GM12878 (cell line): ENCODE data around the gene RAB35. TPM values are rescaled to one million over a fixed set of nuclear protein-coding genes. Genes with fewer than 3 reads are reported as not detected.

Experiments
- ATAC-seq: fragments of 200-7000 bp; cut with Tn5 transposase; 3 replicates; pipeline ENCODE4 v1.9.1; 2020; ENCODE audit warnings: mild to moderate bottlenecking, moderate library complexity
- BruUV-seq: library from RNA; stranded (reverse); fragments of 400-500 nt; replicated peaks from 2 replicates; lab custom pipeline; 2021; lab: Mats Ljungman, UMichigan
- CTCF ChIA-PET: fragments of 300-600 bp; sonication (Branson Sonifier 250); formaldehyde crosslinking; extraction: SDS; loops from one replicate; lab custom pipeline; 2021; ENCODE audit warnings: inconsistent platforms; lab: Yijun Ruan, JAX
- POLR2A ChIA-PET: fragments of 350-600 bp; formaldehyde crosslinking; extraction: SDS; loops from one replicate; lab custom pipeline; 2021; ENCODE audit warnings: inconsistent platforms; lab: Charles Lee
- RAD21 ChIA-PET: fragments of 300-600 bp; sonication (Branson Sonifier 250); formaldehyde crosslinking; loops from one replicate; lab custom pipeline; 2023; ENCODE audit warnings: antibody characterized with exemption; ENCODE audit not compliant: unreplicated experiment; lab: Charles Lee
- SMC1A ChIA-PET: fragments of 300-600 bp; sonication (Branson Sonifier 250); formaldehyde crosslinking; loops from one replicate; lab custom pipeline; 2023; ENCODE audit not compliant: unreplicated experiment, uncharacterized antibody; lab: Charles Lee
- DNase-seq: peaks from one replicate; pipeline ENCODE4 v3.0.0-alpha.2; 2011; ENCODE audit warnings: low read depth, low spot score
- FAIRE-seq: peaks from 3 replicates; lab custom pipeline; 2011; peaks lifted over from hg19 to GRCh38; lab: Jason Lieb, UNC
- H2AFZ ChIP-seq: 2 replicates; pipeline ENCODE4 v1.6.0; 2011; ENCODE audit warnings: low read depth, low read length, control low read depth; ENCODE audit not compliant: control insufficient read depth
- H3K27ac ChIP-seq: 2 replicates; pipeline ENCODE4 v1.5.1; 2011; ENCODE audit warnings: control low read depth; ENCODE audit not compliant: control insufficient read depth, insufficient read depth
- H3K27me3 ChIP-seq, 2 experiments: replicated peaks in 1 of 2; 2 replicates each; pipeline versions ENCODE4 v1.6.0 to v1.6.1; 2011; ENCODE audit warnings: low read length in 1 of 2; ENCODE audit not compliant: control insufficient read depth in 2 of 2, insufficient read depth in 2 of 2
- H3K36me3 ChIP-seq, 2 experiments: 2 replicates each; pipeline ENCODE4 v1.5.1; 2011; ENCODE audit warnings: low read length in 1 of 2; ENCODE audit not compliant: control insufficient read depth in 2 of 2, insufficient read depth in 2 of 2
- H3K4me1 ChIP-seq: 2 replicates; pipeline ENCODE4 v1.6.1; 2011; ENCODE audit warnings: mild to moderate bottlenecking, low read length, moderate library complexity, mixed read lengths; ENCODE audit not compliant: control insufficient read depth, insufficient read depth
- H3K4me2 ChIP-seq: 2 replicates; pipeline ENCODE4 v1.6.0; 2011; ENCODE audit warnings: control low read depth; ENCODE audit not compliant: control insufficient read depth, insufficient read depth
- H3K4me3 ChIP-seq: fragments of 200-600 bp; sonication (generic); 2 replicates; pipeline ENCODE4 v1.5.1; 2016
- H3K79me2 ChIP-seq: 2 replicates; pipeline ENCODE4 v1.6.0; 2011; ENCODE audit warnings: low read length; ENCODE audit not compliant: control insufficient read depth, insufficient read depth
- H3K9ac ChIP-seq: 2 replicates; pipeline ENCODE4 v1.8.0; 2011; ENCODE audit warnings: low read length, control low read depth, mixed read lengths; ENCODE audit not compliant: control insufficient read depth, insufficient read depth
- H3K9me3 ChIP-seq: replicated peaks from 3 replicates; pipeline ENCODE4 v1.5.1; 2011; ENCODE audit warnings: mild to moderate bottlenecking, low read length; ENCODE audit not compliant: control insufficient read depth, insufficient read depth
- H4K20me1 ChIP-seq: 2 replicates; pipeline ENCODE4 v1.6.0; 2011; ENCODE audit not compliant: control insufficient read depth, insufficient read depth
- CBX5 ChIP-seq: sonication (generic); IDR thresholded peaks from 2 replicates; pipeline ENCODE4 v1.6.1; 2016; ENCODE audit warnings: low read depth, moderate library complexity, mild to moderate bottlenecking, inconsistent platforms
- CEBPZ ChIP-seq: fragments of 150-350 bp; IDR thresholded peaks from 2 replicates; pipeline ENCODE4 v1.6.1; 2016; ENCODE audit warnings: low read depth, low read length
- CTCF ChIP-seq, 3 experiments: IDR thresholded peaks in 2 of 3; conservative IDR thresholded peaks in 1 of 3; 2 replicates each; pipeline ENCODE4 v1.5.1; 2011; ENCODE audit warnings: low read depth in 3 of 3, low read length in 3 of 3, mild to moderate bottlenecking in 3 of 3, control low read depth in 2 of 3, moderate library complexity in 2 of 3, inconsistent platforms in 1 of 3, mixed read lengths in 1 of 3; ENCODE audit not compliant: control insufficient read depth in 2 of 3, insufficient read depth in 1 of 3; ENCODE audit errors: extremely low read depth in 1 of 3
- NRF1 ChIP-seq: conservative IDR thresholded peaks from 2 replicates; pipeline ENCODE4 v1.6.1; 2011; ENCODE audit warnings: mild to moderate bottlenecking, low read depth, low read length, improper control_type of control experiment
- POLR2A ChIP-seq: IDR thresholded peaks from 2 replicates; pipeline ENCODE4 v1.6.1; 2011; ENCODE audit warnings: low read depth, mild to moderate bottlenecking, low read length
- SPI1 ChIP-seq: IDR thresholded peaks from 2 replicates; pipeline ENCODE4 v1.6.1; 2011; ENCODE audit warnings: low read depth, mild to moderate bottlenecking, low read length, moderate library complexity, borderline replicate concordance; ENCODE audit not compliant: insufficient read depth
- WGBS: methylation state at CpG from one replicate; pipeline ENCODE4 v1.1.6; 2016; ENCODE audit warnings: low lambda C conversion rate; ENCODE audit not compliant: insufficient replicate concordance, insufficient coverage; ENCODE audit errors: missing lambda C conversion rate; 5-methylcytosine and 5-hydroxymethylcytosine counted together
- in situ Hi-C: fragments of 300-500 bp; cut with MboI; formaldehyde crosslinking; loops from 9 replicates; pipeline ENCODE4 v1.14.3; 2018; ENCODE audit warnings: mixed read lengths
- intact Hi-C: fragments of 100-400 bp; cut with micrococcal nuclease; formaldehyde crosslinking; loops from one replicate; pipeline ENCODE4 v1.14.2; 2022; ENCODE audit not compliant: unreplicated experiment
- polyA plus RNA-seq, 11 experiments: library from polyadenylated mRNA; depleted of rRNA in 4 of 11; unstranded in 6 of 11; stranded (reverse) in 5 of 11; fragments of >200 nt; fragmentation: Nextera tagmentation in 4 of 11; fragmentation: Illumina TruSeq in 1 of 11; extraction: Ambion mirVana in 4 of 11; extraction: Trizol in 1 of 11; gene quantifications; 1 replicate in 1 of 11; 2 replicates in 10 of 11; pipeline versions ENCODE4 v1.2.1 to v1.2.3, GENCODE V29; 2011 to 2016; ENCODE audit warnings: inconsistent platforms in 2 of 11, missing spikeins in 2 of 11, low read depth in 1 of 11
- total RNA-seq, 4 experiments: library from RNA; depleted of rRNA in 3 of 4; stranded (reverse); fragments of >200 nt in 3 of 4; fragmentation: Illumina TruSeq in 1 of 4; extraction: Trizol in 1 of 4; gene quantifications; 2 replicates each; pipeline versions ENCODE4 v1.2.1 to v1.2.3, GENCODE V29; 2013 to 2021

RAB35 gene
- total and polyA plus RNA-seq, 10 of the 15 experiments (the other 5 are each of a cell fraction or from before 2014, with no cell fraction given) = 0.76 to 99.2 (median 43.8) TPM

- TF ChIP-seq CBX5 = no peak
These were observed 17.6 kb downstream of the RAB35 start (continued) for GRCh38 chr12:120098756-120099470.

GRCh38 chr12:120096671-120097202, 19.8 kb downstream of the RAB35 start:
- ChIA-PET SMC1A (interaction anchor here (1.0 kb wide), 1 partner anchor 23 kb away, joined by 3 read pairs; no protein-coding TSS in a partner anchor), CTCF (interaction anchor here (1.5 to 1.6 kb wide), 2 partner anchors 10 to 23 kb away, joined by 3 to 5 read pairs; no protein-coding TSS in a partner anchor), RAD21 (no interaction called here), POLR2A (no interaction called here)
- no peak overlapping the region for H3K9ac ChIP-seq
- H3K4me3 ChIP-seq = no peak overlapping the region
- H3K79me2 ChIP-seq = peaks cover 18% of the 10 kb centered on the region
- no peaks in the 10 kb centered on the region; the same call in 1 of the 2 replicates for H4K20me1 ChIP-seq
- no peaks in the 10 kb centered on the region for H3K27me3 ChIP-seq
- WGBS = 93% methylated on average over 26 of the region's 34 CpGs
- DNase-seq = no peak
- intact Hi-C loops = no loop called here
- no TSS peak for BruUV-seq
- in situ Hi-C loops = no loop called here
- H3K4me1 ChIP-seq = peaks cover 8% of the 10 kb centered on the region
- H3K4me2 ChIP-seq = no peak overlapping the region
- no peak for FAIRE-seq
- TF ChIP-seq CTCF (IDR thresholded peaks at IDR 0.05 in 2 of 3, conservative IDR thresholded peaks at IDR 0.05 in 1 of 3; ENCODE audit: control insufficient read depth in 2 of 3, extremely low read depth in 1 of 3, insufficient read depth in 1 of 3, low read depth in 3 of 3, low read length in 3 of 3) = no peak
- no peak for TF ChIP-seq SPI1
- no peak for TF ChIP-seq NRF1
- TF ChIP-seq CEBPZ = no peak
- peak; percentile 48 for TF ChIP-seq POLR2A
- no peak for TF ChIP-seq CBX5
- H2AFZ ChIP-seq = no peak overlapping the region
- no peak overlapping the region for H3K27ac ChIP-seq
- no peaks in the 10 kb centered on the region for H3K9me3 ChIP-seq
- peaks cover 35 to 71% of the 10 kb centered on the region in 2 experiments for H3K36me3 ChIP-seq
- ATAC-seq = no peak
